IPS-NIHi7 (cell line): ENCODE results near the gene SNCB.

Experiments
- DNase-seq: peaks from one replicate; pipeline ENCODE4 v3.0.0; 2012; ENCODE audit warnings: mixed read lengths; ENCODE audit errors: extremely low spot score

The SNCB gene

GRCh38 chr5:176660860-176661641 is 30.7 kb upstream of the SNCB start:
- DNase-seq = peak; percentile 97

- DNase-seq = no peak
Observed at GRCh38 chr5:176660530-176660859, 30.2 kb upstream of the SNCB start.

- no peak for DNase-seq
Observed at GRCh38 chr5:176659860-176660461, 29.6 kb upstream of the SNCB start.

- no peak for DNase-seq
Observed at GRCh38 chr5:176659512-176659839, 29.1 kb upstream of the SNCB start.

- no peak for DNase-seq
Observed at GRCh38 chr5:176658817-176659511, 28.6 kb upstream of the SNCB start.

GRCh38 chr5:176658007-176658599 is 27.8 kb upstream of the SNCB start:
- DNase-seq = peak; percentile 77

GRCh38 chr5:176656467-176656990 is 26.2 kb upstream of the SNCB start:
- no peak for DNase-seq

GRCh38 chr5:176654856-176655255 is 24.5 kb upstream of the SNCB start:
- no peak for DNase-seq

- DNase-seq = no peak
Observed at GRCh38 chr5:176653401-176654385, 23.4 kb upstream of the SNCB start.

GRCh38 chr5:176652136-176652535 is 21.8 kb upstream of the SNCB start:
- peak; percentile 65 for DNase-seq

- DNase-seq = no peak
Observed at GRCh38 chr5:176651472-176651980, 21.2 kb upstream of the SNCB start.

GRCh38 chr5:176650354-176650884 is 20.1 kb upstream of the SNCB start:
- peak; percentile 58 for DNase-seq

- DNase-seq = no peak
Observed at GRCh38 chr5:176648474-176649194, 18.3 kb upstream of the SNCB start.

- no peak for DNase-seq
Observed at GRCh38 chr5:176647843-176648473, 17.6 kb upstream of the SNCB start.

- DNase-seq = peak; percentile 99
Observed at GRCh38 chr5:176647030-176647842, 16.9 kb upstream of the SNCB start, which contains the start of gene TSPAN17. Gene TSPAN17 (plus strand): TSS chr5:176647484. CDS start chr5:176647616, 132 bp downstream.

GRCh38 chr5:176646707-176647029 is 16.3 kb upstream of the SNCB start:
- no peak for DNase-seq

GRCh38 chr5:176646049-176646706 is 15.8 kb upstream of the SNCB start:
- no peak for DNase-seq
